Endothelial cell (in vitro differentiated cells): ENCODE results near the gene SLC6A19. TPM values are rescaled to one million over a fixed set of nuclear protein-coding genes. Genes with fewer than 3 reads are reported as not detected.

Experiments used
- DNase-seq: peaks from one replicate; pipeline ENCODE4 v3.0.0; 2021; ENCODE audit warnings: low spot score
- H3K27ac Mint-ChIP-seq: one replicate; pipeline ENCODE4 v1.8.0; 2021; ENCODE audit warnings: mixed read lengths, inconsistent platforms; ENCODE audit not compliant: unreplicated experiment
- H3K27me3 Mint-ChIP-seq: one replicate; pipeline ENCODE4 v1.8.0; 2021; ENCODE audit warnings: mild to moderate bottlenecking, moderate library complexity, mixed read lengths, inconsistent platforms; ENCODE audit not compliant: unreplicated experiment
- H3K36me3 Mint-ChIP-seq: one replicate; pipeline ENCODE4 v1.8.0; 2021; ENCODE audit warnings: mild to moderate bottlenecking, low read depth, mixed read lengths, inconsistent platforms; ENCODE audit not compliant: unreplicated experiment
- H3K4me1 Mint-ChIP-seq: one replicate; pipeline ENCODE4 v1.8.0; 2021; ENCODE audit warnings: mild to moderate bottlenecking, mixed read lengths, inconsistent platforms; ENCODE audit not compliant: unreplicated experiment
- H3K4me3 Mint-ChIP-seq: one replicate; pipeline ENCODE4 v1.8.0; 2021; ENCODE audit warnings: mild to moderate bottlenecking, mixed read lengths, inconsistent platforms; ENCODE audit not compliant: unreplicated experiment
- H3K9me3 Mint-ChIP-seq: one replicate; pipeline ENCODE4 v1.8.0; 2021; ENCODE audit warnings: mixed read lengths, inconsistent platforms; ENCODE audit not compliant: unreplicated experiment
- total RNA-seq: library from RNA; stranded (reverse); fragmentation: NEBNext Ultra II Directional; extraction: Animal tissue kit (Norgen Biotek cat#: 25700); gene quantifications from one replicate; pipeline ENCODE4 v1.2.1, GENCODE V29; 2021; ENCODE audit not compliant: unreplicated experiment
- TF ChIP-seq, protein P1 (sequence below): fragments of 200-600 bp; sonication (generic); IDR thresholded peaks from one replicate; pipeline ENCODE4 v1.5.0; 2021; ENCODE audit warnings: antibody characterized with exemption; ENCODE audit not compliant: unreplicated experiment

The SLC6A19 gene
- total RNA-seq, 1 donor from 2014 or later, result not detected

DNA sequence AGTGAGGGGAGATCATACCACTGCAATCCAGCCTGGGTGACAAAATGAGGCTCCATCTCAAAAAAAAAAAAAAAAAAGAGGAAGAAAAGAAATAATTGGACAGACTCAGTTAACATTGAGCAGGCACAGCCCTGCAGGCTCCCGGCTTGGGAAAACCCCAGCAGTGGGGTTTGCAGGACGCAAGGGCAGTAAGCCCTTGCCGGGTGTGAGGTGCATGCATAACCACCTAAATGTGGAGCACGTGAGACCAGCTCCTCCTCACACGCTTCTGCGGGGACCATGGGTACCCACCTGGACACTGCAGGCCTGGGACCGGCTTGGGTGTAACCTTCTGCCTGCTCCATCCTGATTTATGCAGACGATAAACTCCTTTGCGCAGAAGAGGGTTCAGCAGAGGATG, 19.0 kb downstream of the SLC6A19 start:
- Mint-ChIP-seq H3K36me3 (peaks cover 6% of the 10 kb centered on the region), H3K4me3 (no peak overlapping the region), H3K9me3 (no peaks in the 10 kb centered on the region), H3K27me3 (peaks cover 7% of the 10 kb centered on the region), H3K27ac (no peak overlapping the region), H3K4me1 (no peaks in the 10 kb centered on the region)
- TF ChIP-seq, protein P1, sequence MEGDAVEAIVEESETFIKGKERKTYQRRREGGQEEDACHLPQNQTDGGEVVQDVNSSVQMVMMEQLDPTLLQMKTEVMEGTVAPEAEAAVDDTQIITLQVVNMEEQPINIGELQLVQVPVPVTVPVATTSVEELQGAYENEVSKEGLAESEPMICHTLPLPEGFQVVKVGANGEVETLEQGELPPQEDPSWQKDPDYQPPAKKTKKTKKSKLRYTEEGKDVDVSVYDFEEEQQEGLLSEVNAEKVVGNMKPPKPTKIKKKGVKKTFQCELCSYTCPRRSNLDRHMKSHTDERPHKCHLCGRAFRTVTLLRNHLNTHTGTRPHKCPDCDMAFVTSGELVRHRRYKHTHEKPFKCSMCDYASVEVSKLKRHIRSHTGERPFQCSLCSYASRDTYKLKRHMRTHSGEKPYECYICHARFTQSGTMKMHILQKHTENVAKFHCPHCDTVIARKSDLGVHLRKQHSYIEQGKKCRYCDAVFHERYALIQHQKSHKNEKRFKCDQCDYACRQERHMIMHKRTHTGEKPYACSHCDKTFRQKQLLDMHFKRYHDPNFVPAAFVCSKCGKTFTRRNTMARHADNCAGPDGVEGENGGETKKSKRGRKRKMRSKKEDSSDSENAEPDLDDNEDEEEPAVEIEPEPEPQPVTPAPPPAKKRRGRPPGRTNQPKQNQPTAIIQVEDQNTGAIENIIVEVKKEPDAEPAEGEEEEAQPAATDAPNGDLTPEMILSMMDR, result no peak
- no peak for DNase-seq

DNA sequence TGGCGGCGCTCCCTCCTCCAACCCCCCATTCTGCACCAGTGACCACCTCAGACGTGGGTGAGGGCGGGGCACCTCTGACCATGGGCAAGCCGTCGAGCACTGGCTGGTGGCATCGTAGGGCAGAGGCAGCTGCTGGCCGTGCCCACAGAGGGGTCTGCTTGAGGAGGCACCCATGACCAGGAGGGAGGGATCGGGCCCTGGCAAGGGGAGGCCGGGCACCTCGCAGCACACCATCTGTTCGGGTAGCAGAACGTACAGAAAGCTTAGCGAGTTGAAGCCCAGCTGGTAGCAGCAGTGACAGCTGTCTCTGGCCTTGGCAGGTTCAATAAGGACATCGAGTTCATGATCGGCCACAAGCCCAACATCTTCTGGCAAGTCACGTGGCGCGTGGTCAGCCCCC, 19.4 kb downstream of the SLC6A19 start:
- H3K9me3 Mint-ChIP-seq, result no peaks in the 10 kb centered on the region

DNA sequence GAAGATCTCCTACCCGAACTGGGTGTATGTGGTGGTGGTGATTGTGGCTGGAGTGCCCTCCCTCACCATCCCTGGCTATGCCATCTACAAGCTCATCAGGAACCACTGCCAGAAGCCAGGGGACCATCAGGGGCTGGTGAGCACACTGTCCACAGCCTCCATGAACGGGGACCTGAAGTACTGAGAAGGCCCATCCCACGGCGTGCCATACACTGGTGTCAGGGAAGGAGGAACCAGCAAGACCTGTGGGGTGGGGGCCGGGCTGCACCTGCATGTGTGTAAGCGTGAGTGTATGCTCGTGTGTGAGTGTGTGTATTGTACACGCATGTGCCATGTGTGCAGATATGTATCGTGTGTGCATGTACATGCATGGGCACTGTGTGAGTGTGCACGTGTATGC, 20.3 kb downstream of the SLC6A19 start:
- H3K9me3 Mint-ChIP-seq, result no peaks in the 10 kb centered on the region
- H3K27ac Mint-ChIP-seq, result no peak overlapping the region
- TF ChIP-seq, protein P1, result no peak
- no peaks in the 10 kb centered on the region for H3K36me3 Mint-ChIP-seq
- H3K4me1 Mint-ChIP-seq, result no peaks in the 10 kb centered on the region
- peaks cover 5% of the 10 kb centered on the region for H3K27me3 Mint-ChIP-seq
- DNase-seq, result no peak
- no peak overlapping the region for H3K4me3 Mint-ChIP-seq

More for the DNA sequence above, 19.4 kb downstream of the SLC6A19 start:
- DNase-seq, result no peak
- no peak overlapping the region for H3K4me3 Mint-ChIP-seq
- H3K27me3 Mint-ChIP-seq, result peaks cover 3% of the 10 kb centered on the region
- no peaks in the 10 kb centered on the region for H3K4me1 Mint-ChIP-seq
- TF ChIP-seq, protein P1, result no peak
- H3K27ac Mint-ChIP-seq, result no peak overlapping the region
- H3K36me3 Mint-ChIP-seq, result peaks cover 2% of the 10 kb centered on the region

DNA sequence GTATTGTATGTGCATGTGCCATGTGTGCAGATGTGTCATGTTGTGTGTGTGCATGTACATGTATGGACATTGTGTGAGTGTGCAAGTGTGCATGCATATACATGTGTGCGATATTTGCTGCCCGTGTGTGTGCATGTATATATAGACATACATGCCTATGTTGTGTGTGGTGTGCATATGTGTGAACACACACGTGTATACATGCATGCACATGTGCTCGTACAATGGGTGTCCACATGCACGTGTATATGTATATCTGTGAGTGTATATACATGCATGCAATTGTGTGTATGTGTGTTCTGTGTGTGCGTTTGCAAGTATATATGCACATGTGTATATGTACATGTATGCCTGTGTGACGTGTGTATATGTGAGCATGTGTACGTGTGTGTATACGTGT, 20.8 kb downstream of the SLC6A19 start:
- Mint-ChIP-seq H3K27ac (no peak overlapping the region), H3K9me3 (no peaks in the 10 kb centered on the region), H3K4me3 (no peak overlapping the region), H3K36me3 (no peaks in the 10 kb centered on the region), H3K4me1 (no peaks in the 10 kb centered on the region), H3K27me3 (peaks cover 5% of the 10 kb centered on the region)
- TF ChIP-seq, protein P1, result no peak
- no peak for DNase-seq

DNA sequence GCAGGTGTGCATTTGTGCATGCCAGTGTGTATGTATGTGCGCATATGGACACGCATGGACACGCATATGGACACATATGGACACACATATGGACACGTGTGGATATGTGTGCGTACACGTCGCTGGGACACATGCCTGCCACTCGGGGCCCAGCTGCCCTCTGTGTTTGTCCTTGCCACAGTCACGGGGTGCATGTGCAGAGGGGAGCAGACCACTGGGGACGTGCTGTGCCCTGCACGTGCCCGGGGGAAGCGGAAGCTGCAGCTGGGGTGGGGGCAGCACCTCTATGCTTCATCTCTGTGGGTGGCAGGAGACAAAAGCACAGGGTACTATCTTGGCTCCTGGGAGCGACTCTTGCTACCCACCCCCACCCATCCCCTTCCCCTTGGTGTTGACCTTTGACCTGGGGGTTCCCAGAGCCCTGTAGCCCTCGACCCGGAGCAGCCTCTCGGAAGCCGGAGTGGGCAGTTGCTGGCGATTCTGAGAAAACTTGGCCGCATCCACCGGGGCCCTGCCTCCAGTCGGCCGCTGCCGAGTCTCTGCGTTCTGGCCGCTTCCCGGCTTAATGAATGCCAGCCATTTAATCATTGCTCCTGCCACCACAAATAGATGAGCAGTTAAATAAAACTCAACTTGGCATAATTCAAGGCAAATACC, 21.4 kb downstream of the SLC6A19 start:
- no peaks in the 10 kb centered on the region for H3K4me1 Mint-ChIP-seq
- H3K27ac Mint-ChIP-seq, result no peak overlapping the region
- TF ChIP-seq, protein P1, result no peak
- no peak overlapping the region for H3K4me3 Mint-ChIP-seq
- H3K36me3 Mint-ChIP-seq, result no peaks in the 10 kb centered on the region
- no peaks in the 10 kb centered on the region for H3K9me3 Mint-ChIP-seq
- H3K27me3 Mint-ChIP-seq, result peaks cover 5% of the 10 kb centered on the region
- no peak for DNase-seq
